Heart left ventricle (tissue), 16 donors: ENCODE measurements around the gene CSNK1D. TPM values are rescaled to one million over a fixed set of nuclear protein-coding genes. Genes with fewer than 3 reads are reported as not detected.

ENCODE experiments used
- ATAC-seq, 4 donors: fragments of 200-7000 bp; cut with Tn5 transposase; one replicate each; pipeline ENCODE4 v1.9.1; 2020 to 2022; ENCODE audit warnings: moderate library complexity in 4 of 4, mild to moderate bottlenecking in 3 of 4, moderate number of reproducible peaks in 1 of 4
- DNase-seq, 5 donors: peaks; one replicate each; pipeline ENCODE4 v3.0.0-alpha.2; 2020
- H3K27ac ChIP-seq, 12 donors: fragments of 200-600 bp; sonication (generic) in 4 of 12; one replicate each; pipeline versions ENCODE4 v1.5.0 to v1.8.0; 2016 to 2022; ENCODE audit warnings: mild to moderate bottlenecking in 2 of 12
- H3K27me3 ChIP-seq, 9 donors: fragments of 200-600 bp; sonication (generic) in 2 of 9; one replicate each; pipeline versions ENCODE4 v1.5.1 to v1.8.0; 2016 to 2022; ENCODE audit warnings: mild to moderate bottlenecking in 3 of 9
- H3K36me3 ChIP-seq, 9 donors: fragments of 200-600 bp; sonication (generic) in 2 of 9; one replicate each; pipeline versions ENCODE4 v1.5.0 to v1.8.0; 2018 to 2022; ENCODE audit warnings: mild to moderate bottlenecking in 2 of 9
- H3K4me1 ChIP-seq, 12 donors: fragments of 200-600 bp; sonication (generic) in 4 of 12; one replicate each; pipeline versions ENCODE4 v1.5.0 to v1.8.0; 2016 to 2022; ENCODE audit warnings: mild to moderate bottlenecking in 3 of 12
- H3K4me3 ChIP-seq, 12 donors: fragments of 200-600 bp; sonication (generic) in 4 of 12; one replicate each; pipeline versions ENCODE4 v1.5.0 to v1.8.0; 2017 to 2022; ENCODE audit warnings: mild to moderate bottlenecking in 9 of 12, moderate library complexity in 4 of 12
- H3K9me3 ChIP-seq, 12 donors: fragments of 200-600 bp; sonication (generic) in 4 of 12; one replicate each; pipeline versions ENCODE4 v1.5.0 to v1.8.0; 2016 to 2022; ENCODE audit warnings: mild to moderate bottlenecking in 1 of 12
- CTCF ChIP-seq, 12 donors: fragments of 200-600 bp; sonication (generic) in 4 of 12; IDR thresholded peaks; one replicate each; pipeline versions ENCODE4 v1.5.0 to v1.8.0; 2018 to 2022; ENCODE audit warnings: antibody characterized with exemption in 12 of 12, mild to moderate bottlenecking in 5 of 12
- POLR2A ChIP-seq, 2 donors: fragments of 450-650 bp; IDR thresholded peaks; one replicate each; pipeline ENCODE4 v1.6.1; 2017; ENCODE audit warnings: antibody characterized with exemption in 2 of 2, mild to moderate bottlenecking in 2 of 2, moderate library complexity in 2 of 2
- WGBS, 4 donors: extraction: QIAGEN DNeasy Blood & Tissue Kit in 2 of 4; methylation state at CpG; one replicate each; pipeline versions ENCODE4 v1.1.5 to v1.1.7; 2013 to 2018; 5-methylcytosine and 5-hydroxymethylcytosine counted together
- intact Hi-C, 10 donors: fragments of 100-400 bp; cut with DNase I; formaldehyde crosslinking; loops; one replicate each; pipeline versions ENCODE4 v1.11.1 to v1.14.2; 2022
- polyA plus RNA-seq, 2 donors: library from polyadenylated mRNA; stranded (reverse); fragments of 200-250 nt; gene quantifications; one replicate each; pipeline ENCODE4 v1.2.3, GENCODE V29; 2013
- total RNA-seq, 9 donors: library from RNA; depleted of rRNA in 2 of 9; stranded (reverse); fragments of >200 nt in 2 of 9; fragmentation: NEBNext Ultra II Directional in 3 of 9; extraction: Animal tissue kit (Norgen Biotek cat#: 25700) in 3 of 9; gene quantifications; one replicate each; pipeline versions ENCODE4 v1.1.0 to v1.2.4, GENCODE V29; 2016 to 2023
- donor health status: ischemic (EF 13 %, LVEDD 7.1; RV severe dilation, severe dysfunction).
- donor health status: healthy with polysubstance abuse.
- donor health status: DM: no; HTN: yes; CAD: no.
- donor health status: DM: no; HTN: no; CAD: no.
- donor health status: ischemic (EF 25% LVEDD 6.9; RV normal size, moderate dysfunction).
- donor health status: ischemic (EF 25% LVEDD 5.7; RV mildly dilated, moderate dysfunction).
- donor health status: healthy.
- donor health status: DM: yes; HTN: yes; CAD: no.
- donor health status: ischemic (EF 35%, LVEDD 5.7; RV mildly dilated, moderate dysfunction).
- donor health status: nonischemic (EF 11% LVEDD 7.7; RV severe dilation, severe dysfunction).
- donor health status: DM: yes; HTN: yes; CAD: no.
- donor health status: PGD.
- donor health status: ischemic (EF 29% LVEDD 5.4; RV normal size, mild dysfunction).
- donor health status: nonischemic (EF 23%, LVEDD 6.1; RV moderate dilation, normal function).

CSNK1D gene
- total and polyA plus RNA-seq, 11 donors, result 38.4 to 88.1 (median 66.1) TPM

GRCh38 chr17:82226809-82227628 is 46.5 kb downstream of the CSNK1D start:
- DNase-seq (peak in 1 of 5 donors; percentile 29), ATAC-seq (no peak)
- peaks cover 0 to 58% (median 32%) of the 10 kb centered on the region in 12 donors for H3K4me1 ChIP-seq
- intact Hi-C loops, result no loop called here
- H3K36me3 ChIP-seq, result no peaks in the 10 kb centered on the region
- H3K27ac ChIP-seq, result peak overlapping the region in 1 of 12 donors; percentile 99
- no peaks in the 10 kb centered on the region for H3K9me3 ChIP-seq
- TF ChIP-seq CTCF (IDR thresholded peaks at IDR 0.05) (no peak), POLR2A (IDR thresholded peaks at IDR 0.05) (no peak)
- peaks cover 0 to 6% (median 0%) of the 10 kb centered on the region in 9 donors for H3K27me3 ChIP-seq
- WGBS, 4 donors, result 72 to 85% (median 80%) methylated on average over 12 to 16 of the region's 16 CpGs
- no peak overlapping the region for H3K4me3 ChIP-seq

GRCh38 chr17:82226146-82226808 is 47.2 kb downstream of the CSNK1D start:
- Histone ChIP-seq H3K9me3 (no peaks in the 10 kb centered on the region), H3K36me3 (no peaks in the 10 kb centered on the region), H3K27me3 (peaks cover 0 to 6% (median 0%) of the 10 kb centered on the region in 9 donors), H3K4me3 (no peak overlapping the region), H3K4me1 (peaks cover 0 to 51% (median 26%) of the 10 kb centered on the region in 12 donors), H3K27ac (no peak overlapping the region)
- no peak for TF ChIP-seq POLR2A (IDR thresholded peaks at IDR 0.05)
- no peak for TF ChIP-seq CTCF (IDR thresholded peaks at IDR 0.05)
- ATAC-seq (no peak), DNase-seq (peak in 2 of 5 donors; percentile 7 to 38)
- 70 to 87% (median 81%) methylated on average over 6 to 15 of the region's 15 CpGs for WGBS, 4 donors
- intact Hi-C loops, result no loop called here

GRCh38 chr17:82225368-82226029 is 48.0 kb downstream of the CSNK1D start:
- Histone ChIP-seq H3K4me1 (peaks cover 0 to 44% (median 22%) of the 10 kb centered on the region in 12 donors), H3K36me3 (no peaks in the 10 kb centered on the region), H3K27me3 (peaks cover 0 to 6% (median 0%) of the 10 kb centered on the region in 9 donors), H3K27ac (peak overlapping the region in 4 of 12 donors; percentile 20 to 45 (median 32)), H3K4me3 (no peak overlapping the region), H3K9me3 (no peaks in the 10 kb centered on the region)
- DNase-seq (peak in 4 of 5 donors; percentile 12 to 63 (median 26)), ATAC-seq (peak in 2 of 4 donors; percentile 4 to 34)
- TF ChIP-seq POLR2A (IDR thresholded peaks at IDR 0.05) (no peak), CTCF (IDR thresholded peaks at IDR 0.05) (no peak)
- 55 to 64% (median 58%) methylated on average over 11 to 24 of the region's 24 CpGs for WGBS, 4 donors
- intact Hi-C loops, result no loop called here
